OCI-M2 (cell line): ENCODE data around the gene HNRNPK.
A peak's percentile ranks its signal among the peaks of the same experiment; 100 is the strongest.

ENCODE experiments used
- DNase-seq: peaks from one replicate; lab custom pipeline; 2025; ENCODE audit not compliant: unreplicated experiment; lab: John Stamatoyannopoulos, UW

The HNRNPK gene

GRCh38 chr9:83934569-83935275 lies 45.3 kb downstream of the HNRNPK start:
- no peak for DNase-seq

DNA sequence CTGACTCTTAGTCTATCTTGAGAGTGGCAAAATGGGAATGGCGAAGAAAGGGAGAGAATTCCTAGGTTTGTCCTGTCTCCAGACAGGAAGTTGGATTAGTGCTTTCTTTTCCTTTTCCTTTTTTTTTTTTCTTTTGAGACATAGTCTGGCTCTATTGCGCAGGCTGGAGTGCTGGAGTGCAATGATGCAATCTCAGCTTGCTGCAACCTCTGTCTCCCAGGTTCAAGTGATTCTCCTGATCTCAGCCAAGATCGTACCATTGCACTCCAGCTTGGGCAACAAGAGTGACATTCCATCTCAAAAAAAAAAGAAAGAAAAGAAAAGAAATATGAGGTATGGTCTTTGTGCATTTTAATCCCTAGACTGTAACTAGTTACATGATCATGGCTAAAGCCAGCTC lies 46.2 kb downstream of the HNRNPK start:
- DNase-seq, result no peak

DNA sequence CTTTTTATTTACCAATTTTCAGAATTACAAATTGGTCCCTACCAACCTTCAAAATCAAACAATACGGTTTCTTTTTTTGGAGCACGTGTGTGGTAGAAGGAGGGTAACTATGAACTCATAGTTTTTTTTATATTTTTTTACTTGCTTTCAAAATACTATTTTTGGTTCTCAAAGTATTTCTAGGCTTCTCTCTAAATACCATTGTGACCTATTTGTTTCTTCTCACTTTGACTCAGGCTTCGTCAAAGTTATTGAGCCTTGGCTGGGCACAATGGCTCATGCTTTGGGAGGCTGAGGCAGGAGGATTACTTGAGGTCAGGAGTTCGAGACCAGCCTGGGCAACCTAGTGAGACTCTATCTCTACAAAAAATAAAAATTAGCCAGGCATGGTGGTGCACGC lies 47.2 kb downstream of the HNRNPK start:
- no peak for DNase-seq

DNA sequence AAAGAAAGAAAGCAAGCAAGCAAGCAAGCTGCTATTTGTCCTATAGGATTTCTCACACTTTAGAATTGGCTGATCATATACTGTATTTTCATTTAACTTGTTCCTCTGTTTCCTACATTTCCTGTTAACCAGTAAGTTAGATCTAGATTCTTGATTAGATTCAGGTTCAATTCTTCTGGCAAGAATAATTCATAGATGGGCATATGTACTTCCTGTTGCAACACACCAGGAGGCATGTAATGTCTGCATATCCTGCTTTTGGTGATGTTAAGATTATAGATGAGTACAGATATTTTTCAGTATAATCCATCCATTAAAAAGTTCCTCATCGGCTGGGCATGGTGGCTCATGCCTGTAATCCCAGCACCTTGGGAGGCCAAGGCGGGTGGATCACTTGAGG lies 48.0 kb downstream of the HNRNPK start:
- DNase-seq, result no peak

- DNase-seq, result no peak
These were observed 49.1 kb downstream of the HNRNPK start for GRCh38 chr9:83930881-83931280.

DNA sequence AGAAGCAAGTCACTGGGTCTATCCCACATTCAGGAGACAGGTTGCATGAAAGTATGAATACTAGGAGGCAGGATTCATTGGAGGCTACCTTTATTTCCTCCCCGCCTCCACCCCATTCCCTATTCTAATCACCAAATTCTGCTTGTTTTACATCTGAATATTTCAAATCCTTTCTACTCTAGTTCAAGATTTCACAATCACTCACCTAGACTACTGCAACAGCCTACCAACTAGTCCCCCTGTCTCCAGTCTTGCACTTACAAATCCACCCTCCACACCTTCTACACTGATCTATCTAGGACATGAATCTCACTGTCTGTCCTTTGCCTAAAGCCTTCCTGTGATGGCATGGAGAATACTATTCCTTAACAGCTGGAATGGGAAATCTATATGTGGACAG lies 52.4 kb downstream of the HNRNPK start:
- no peak for DNase-seq

DNA sequence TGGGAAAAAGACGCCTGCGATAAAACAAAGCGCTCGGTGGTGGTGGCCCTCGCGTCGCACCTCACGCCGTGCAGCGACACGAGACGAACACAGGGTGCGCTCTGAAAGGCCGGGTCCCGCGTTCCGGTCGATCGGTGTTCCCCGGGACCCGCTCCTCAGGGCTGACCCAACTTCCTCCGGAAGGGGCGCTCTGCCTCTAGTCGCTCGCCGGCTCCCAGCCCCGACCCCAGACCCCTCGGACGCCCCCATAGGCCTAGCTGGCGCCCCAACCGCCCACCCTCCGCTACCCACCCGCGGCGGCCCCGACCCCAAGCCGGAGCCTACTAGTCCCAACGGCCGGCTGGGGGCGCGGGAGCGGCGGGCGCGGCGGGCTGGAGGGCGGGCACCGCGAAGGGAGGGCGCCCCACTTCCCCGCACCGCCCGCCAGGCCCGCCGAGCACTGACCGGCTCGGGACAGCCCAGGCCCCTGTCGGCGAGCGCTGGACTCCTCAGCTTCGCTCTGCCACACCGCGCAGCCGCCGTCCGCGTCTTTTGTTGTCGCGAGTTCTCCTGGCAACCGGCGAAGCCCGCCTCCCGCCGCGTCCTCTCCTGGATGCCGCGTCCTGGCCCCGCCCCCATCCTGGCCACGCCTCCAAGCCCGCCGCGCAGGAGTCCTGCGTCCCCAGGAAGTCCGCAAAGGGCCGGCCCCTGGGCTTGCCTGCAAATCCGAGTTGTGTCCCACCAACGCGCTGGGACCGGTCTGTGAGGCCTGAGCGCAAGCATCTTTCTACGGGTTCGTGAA lies 58.9 kb downstream of the HNRNPK start, which contains the start of gene KIF27:
KIF27 (minus strand) TSS at position 506 of the 781 bp plus-strand sequence. CDS start 5,841 bp downstream, outside the sequence.
- DNase-seq, result peak; percentile 49

DNA sequence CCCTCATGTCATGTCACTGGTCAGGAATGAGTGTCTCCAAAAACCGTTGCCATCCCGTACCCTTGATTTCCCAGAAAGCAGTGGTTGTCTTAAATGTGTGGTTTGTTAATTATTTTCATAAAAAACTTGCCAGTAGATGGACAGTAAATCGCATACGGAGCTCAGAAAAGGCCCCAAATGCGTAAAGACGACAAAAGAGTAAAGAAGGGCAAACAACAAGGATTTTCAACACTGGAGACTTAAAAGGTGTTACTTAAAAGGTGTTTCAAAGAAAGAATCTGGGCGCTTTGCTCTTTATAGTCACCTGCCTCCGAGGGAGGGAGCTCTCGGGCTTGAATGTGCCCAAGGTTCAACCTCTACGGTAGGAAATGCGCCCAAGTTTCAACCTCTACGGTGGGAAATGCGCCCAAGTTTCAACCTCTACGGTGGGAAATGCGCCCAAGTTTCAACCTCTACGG lies 59.5 kb downstream of the HNRNPK start:
- no peak for DNase-seq

- no peak for DNase-seq
These were observed 60.9 kb downstream of the HNRNPK start for GRCh38 chr9:83919111-83919510.
